ENCODE results near the gene RHBDD3.

- TF ChIP-seq EZH2 (IDR thresholded peaks at IDR 0.05; ENCODE audit: insufficient read depth, poor library complexity, severe bottlenecking): no peak
- no peak for TF ChIP-seq EZH2phosphoT487 (IDR thresholded peaks at IDR 0.05; ENCODE audit: insufficient read depth, low read depth)
These were observed 22.0 kb downstream of the RHBDD3 start for GRCh38 chr22:29245626-29246385.

Data from GM23248 (cell line).